GM12878 (cell line): ENCODE data around the gene ARPC1B. TPM values are rescaled to one million over a fixed set of nuclear protein-coding genes. Genes with fewer than 3 reads are reported as not detected.

Source experiments
- ATAC-seq: fragments of 200-7000 bp; cut with Tn5 transposase; 3 replicates; pipeline ENCODE4 v1.9.1; 2020; ENCODE audit warnings: mild to moderate bottlenecking, moderate library complexity
- BruUV-seq: library from RNA; stranded (reverse); fragments of 400-500 nt; replicated peaks from 2 replicates; lab custom pipeline; 2021; lab: Mats Ljungman, UMichigan
- CTCF ChIA-PET: fragments of 300-600 bp; sonication (Branson Sonifier 250); formaldehyde crosslinking; extraction: SDS; loops from one replicate; lab custom pipeline; 2021; ENCODE audit warnings: inconsistent platforms; lab: Yijun Ruan, JAX
- POLR2A ChIA-PET: fragments of 350-600 bp; formaldehyde crosslinking; extraction: SDS; loops from one replicate; lab custom pipeline; 2021; ENCODE audit warnings: inconsistent platforms; lab: Charles Lee
- RAD21 ChIA-PET: fragments of 300-600 bp; sonication (Branson Sonifier 250); formaldehyde crosslinking; loops from one replicate; lab custom pipeline; 2023; ENCODE audit warnings: antibody characterized with exemption; ENCODE audit not compliant: unreplicated experiment; lab: Charles Lee
- SMC1A ChIA-PET: fragments of 300-600 bp; sonication (Branson Sonifier 250); formaldehyde crosslinking; loops from one replicate; lab custom pipeline; 2023; ENCODE audit not compliant: unreplicated experiment, uncharacterized antibody; lab: Charles Lee
- DNase-seq: peaks from one replicate; pipeline ENCODE4 v3.0.0-alpha.2; 2011; ENCODE audit warnings: low read depth, low spot score
- FAIRE-seq: peaks from 3 replicates; lab custom pipeline; 2011; peaks lifted over from hg19 to GRCh38; lab: Jason Lieb, UNC
- H2AFZ ChIP-seq: 2 replicates; pipeline ENCODE4 v1.6.0; 2011; ENCODE audit warnings: low read depth, low read length, control low read depth; ENCODE audit not compliant: control insufficient read depth
- H3K27ac ChIP-seq: 2 replicates; pipeline ENCODE4 v1.5.1; 2011; ENCODE audit warnings: control low read depth; ENCODE audit not compliant: control insufficient read depth, insufficient read depth
- H3K27me3 ChIP-seq, 2 experiments: replicated peaks in 1 of 2; 2 replicates each; pipeline versions ENCODE4 v1.6.0 to v1.6.1; 2011; ENCODE audit warnings: low read length in 1 of 2; ENCODE audit not compliant: control insufficient read depth in 2 of 2, insufficient read depth in 2 of 2
- H3K36me3 ChIP-seq, 2 experiments: 2 replicates each; pipeline ENCODE4 v1.5.1; 2011; ENCODE audit warnings: low read length in 1 of 2; ENCODE audit not compliant: control insufficient read depth in 2 of 2, insufficient read depth in 2 of 2
- H3K4me1 ChIP-seq: 2 replicates; pipeline ENCODE4 v1.6.1; 2011; ENCODE audit warnings: mild to moderate bottlenecking, low read length, moderate library complexity, mixed read lengths; ENCODE audit not compliant: control insufficient read depth, insufficient read depth
- H3K4me2 ChIP-seq: 2 replicates; pipeline ENCODE4 v1.6.0; 2011; ENCODE audit warnings: control low read depth; ENCODE audit not compliant: control insufficient read depth, insufficient read depth
- H3K4me3 ChIP-seq: fragments of 200-600 bp; sonication (generic); 2 replicates; pipeline ENCODE4 v1.5.1; 2016
- H3K79me2 ChIP-seq: 2 replicates; pipeline ENCODE4 v1.6.0; 2011; ENCODE audit warnings: low read length; ENCODE audit not compliant: control insufficient read depth, insufficient read depth
- H3K9ac ChIP-seq: 2 replicates; pipeline ENCODE4 v1.8.0; 2011; ENCODE audit warnings: low read length, control low read depth, mixed read lengths; ENCODE audit not compliant: control insufficient read depth, insufficient read depth
- H3K9me3 ChIP-seq: replicated peaks from 3 replicates; pipeline ENCODE4 v1.5.1; 2011; ENCODE audit warnings: mild to moderate bottlenecking, low read length; ENCODE audit not compliant: control insufficient read depth, insufficient read depth
- H4K20me1 ChIP-seq: 2 replicates; pipeline ENCODE4 v1.6.0; 2011; ENCODE audit not compliant: control insufficient read depth, insufficient read depth
- BCLAF1 ChIP-seq: fragments of 450-650 bp; IDR thresholded peaks from 2 replicates; pipeline ENCODE4 v1.6.1; 2017; ENCODE audit warnings: antibody characterized with exemption, mild to moderate bottlenecking, moderate library complexity
- DPF2 ChIP-seq: fragments of 450-650 bp; IDR thresholded peaks from 2 replicates; pipeline ENCODE4 v1.6.1; 2017; ENCODE audit warnings: mild to moderate bottlenecking
- FOXK2 ChIP-seq: fragments of 450-650 bp; IDR thresholded peaks from 2 replicates; pipeline ENCODE4 v1.6.1; 2017; ENCODE audit warnings: mild to moderate bottlenecking, moderate library complexity
- FOXM1 ChIP-seq: IDR thresholded peaks from 2 replicates; pipeline ENCODE4 v1.6.1; 2012; ENCODE audit warnings: low read depth, mild to moderate bottlenecking, inconsistent platforms, low read length, moderate library complexity
- JUND ChIP-seq: IDR thresholded peaks from 2 replicates; pipeline ENCODE4 v1.6.1; 2012; ENCODE audit warnings: low read depth, mild to moderate bottlenecking, low read length, improper control_type of control experiment, moderate library complexity
- SMAD1 ChIP-seq: fragments of 450-650 bp; IDR thresholded peaks from 2 replicates; pipeline ENCODE4 v1.6.1; 2018; ENCODE audit warnings: mild to moderate bottlenecking, low read depth; ENCODE audit not compliant: partially characterized antibody
- WGBS: methylation state at CpG from one replicate; pipeline ENCODE4 v1.1.6; 2016; ENCODE audit warnings: low lambda C conversion rate; ENCODE audit not compliant: insufficient replicate concordance, insufficient coverage; ENCODE audit errors: missing lambda C conversion rate; 5-methylcytosine and 5-hydroxymethylcytosine counted together
- in situ Hi-C: fragments of 300-500 bp; cut with MboI; formaldehyde crosslinking; loops from 9 replicates; pipeline ENCODE4 v1.14.3; 2018; ENCODE audit warnings: mixed read lengths
- intact Hi-C: fragments of 100-400 bp; cut with micrococcal nuclease; formaldehyde crosslinking; loops from one replicate; pipeline ENCODE4 v1.14.2; 2022; ENCODE audit not compliant: unreplicated experiment
- polyA plus RNA-seq, 11 experiments: library from polyadenylated mRNA; depleted of rRNA in 4 of 11; unstranded in 6 of 11; stranded (reverse) in 5 of 11; fragments of >200 nt; fragmentation: Nextera tagmentation in 4 of 11; fragmentation: Illumina TruSeq in 1 of 11; extraction: Ambion mirVana in 4 of 11; extraction: Trizol in 1 of 11; gene quantifications; 1 replicate in 1 of 11; 2 replicates in 10 of 11; pipeline versions ENCODE4 v1.2.1 to v1.2.3, GENCODE V29; 2011 to 2016; ENCODE audit warnings: inconsistent platforms in 2 of 11, missing spikeins in 2 of 11, low read depth in 1 of 11
- total RNA-seq, 4 experiments: library from RNA; depleted of rRNA in 3 of 4; stranded (reverse); fragments of >200 nt in 3 of 4; fragmentation: Illumina TruSeq in 1 of 4; extraction: Trizol in 1 of 4; gene quantifications; 2 replicates each; pipeline versions ENCODE4 v1.2.1 to v1.2.3, GENCODE V29; 2013 to 2021

ARPC1B gene
- total and polyA plus RNA-seq, 10 of the 15 experiments (the other 5 are each of a cell fraction or from before 2014, with no cell fraction given): 14.1 to 762 (median 387) TPM

- in situ Hi-C loops: no loop called here
- RAD21 ChIA-PET: no interaction called here
- no peak for DNase-seq
Measured at GRCh38 chr7:99404977-99405320, 30.4 kb downstream of the ARPC1B start.

More at GRCh38 chr7:99404977-99405320, 30.4 kb downstream of the ARPC1B start:
- no peak for ATAC-seq
- no peak overlapping the region for H3K9ac ChIP-seq
- SMC1A ChIA-PET: no interaction called here
- H3K27ac ChIP-seq: no peak overlapping the region
- no peak for FAIRE-seq
- POLR2A ChIA-PET: interaction anchor here (0.6 kb wide), 1 partner anchor 1213 kb away, joined by 3 read pairs; no protein-coding TSS in a partner anchor
- no peak for TF ChIP-seq DPF2
- no peak for TF ChIP-seq FOXM1
- TF ChIP-seq BCLAF1: no peak
- TF ChIP-seq FOXK2: no peak
- TF ChIP-seq SMAD1: no peak
- TF ChIP-seq JUND: no peak
- H3K4me2 ChIP-seq: no peak overlapping the region
- WGBS: 99% methylated on average over 9 of the region's 10 CpGs
- no peak overlapping the region for H3K4me3 ChIP-seq
- peaks cover 14 to 15% of the 10 kb centered on the region in 2 experiments for H3K36me3 ChIP-seq
- H3K4me1 ChIP-seq: peaks cover 7% of the 10 kb centered on the region
- H3K79me2 ChIP-seq: peaks cover 48% of the 10 kb centered on the region
- H3K9me3 ChIP-seq: no peaks in the 10 kb centered on the region
- no peak overlapping the region for H2AFZ ChIP-seq
- no peaks in the 10 kb centered on the region for H4K20me1 ChIP-seq
- CTCF ChIA-PET: no interaction called here
- intact Hi-C loops: loop anchor here (5.0 kb wide), 1 partner anchor 33 kb away; the partner anchor contains the start of gene ARPC1B
- no TSS peak for BruUV-seq
- H3K27me3 ChIP-seq: no peaks in the 10 kb centered on the region
